ENCODE data around the gene GMDS. TPM values are rescaled to one million over a fixed set of nuclear protein-coding genes. Genes with fewer than 3 reads are reported as not detected.

Gene GMDS
- total and polyA plus RNA-seq, 4 donors: 7.3 to 28.3 (median 16.1) TPM

- peak; percentile 3 for ATAC-seq (ENCODE audit: insufficient read depth, low FRiP score)
- Histone ChIP-seq H3K9ac (ENCODE audit: insufficient read depth in 1 of 2, low read length in 2 of 2) (no peak overlapping the region), H3K27ac (ENCODE audit: low read depth in 1 of 2, low read length in 1 of 2) (peak overlapping the region; percentile 76 to 79), H3K4me3 (peak overlapping the region; percentile 55), H3K4me1 (ENCODE audit: control insufficient read depth in 5 of 5, insufficient read depth in 5 of 5, low read length in 5 of 5) (peaks cover 0 to 31% (median 7%) of the 10 kb centered on the region in 5 donors), H3K36me3 (ENCODE audit: control insufficient read depth in 4 of 4, insufficient read depth in 4 of 4, low read length in 4 of 4) (no peaks in the 10 kb centered on the region), H3K9me3 (ENCODE audit: control insufficient read depth in 4 of 4, insufficient read depth in 3 of 4, low read length in 3 of 4) (peaks cover 0 to 7% (median 0%) of the 10 kb centered on the region in 4 donors), H3K27me3 (ENCODE audit: control insufficient read depth in 3 of 3, insufficient read depth in 3 of 3, low read length in 2 of 3) (peaks cover 3 to 70% (median 65%) of the 10 kb centered on the region in 3 donors)
- peak in 1 of 3 donors; percentile 36 for DNase-seq
- TF ChIP-seq CTCF (IDR thresholded peaks at IDR 0.05; ENCODE audit: control extremely low read depth, extremely low read depth): no peak
- 2 to 3% methylated on average over 56 to 101 of the region's 101 CpGs for WGBS, 2 donors
Measured at GRCh38 chr6:1610497-1611321, 634.7 kb downstream of the GMDS start.

GRCh38 chr6:1609648-1610496 is 635.5 kb downstream of the GMDS start, which contains the start of gene FOXC1:
FOXC1 (plus strand) TSS chr6:1609915; CDS start chr6:1610446, 531 bp downstream.
- peak within 1 kb of the TSS; percentile 60 for H3K4me3 ChIP-seq
- no peak within 1 kb of the TSS for H3K9ac ChIP-seq (ENCODE audit: insufficient read depth in 1 of 2, low read length in 2 of 2)
- peak; percentile 89 for ATAC-seq (ENCODE audit: insufficient read depth, low FRiP score)
- H3K36me3 ChIP-seq (ENCODE audit: control insufficient read depth in 4 of 4, insufficient read depth in 4 of 4, low read length in 4 of 4): no peaks in the 10 kb centered on the region
- 0 to 1% methylated on average over 57 to 115 of the region's 115 CpGs for WGBS, 2 donors
- TF ChIP-seq CTCF (IDR thresholded peaks at IDR 0.05; ENCODE audit: control extremely low read depth, extremely low read depth): no peak
- peak within 1 kb of the TSS; percentile 79 for H3K27ac ChIP-seq (ENCODE audit: low read depth in 1 of 2, low read length in 1 of 2)
- H3K4me1 ChIP-seq (ENCODE audit: control insufficient read depth in 5 of 5, insufficient read depth in 5 of 5, low read length in 5 of 5): peaks cover 0 to 31% (median 7%) of the 10 kb centered on the region in 5 donors
- H3K9me3 ChIP-seq (ENCODE audit: control insufficient read depth in 4 of 4, insufficient read depth in 3 of 4, low read length in 3 of 4): peaks cover 0 to 5% (median 0%) of the 10 kb centered on the region in 4 donors
- H3K27me3 ChIP-seq (ENCODE audit: control insufficient read depth in 3 of 3, insufficient read depth in 3 of 3, low read length in 2 of 3): peaks cover 3 to 70% (median 67%) of the 10 kb centered on the region in 3 donors
- peak; percentile 82 to 87 (median 82) for DNase-seq

- DNase-seq: peak in 1 of 3 donors; percentile 56
- Histone ChIP-seq H3K9me3 (ENCODE audit: control insufficient read depth in 4 of 4, insufficient read depth in 3 of 4, low read length in 3 of 4) (peaks cover 0 to 3% (median 0%) of the 10 kb centered on the region in 4 donors), H3K27ac (ENCODE audit: low read depth in 1 of 2, low read length in 1 of 2) (peak overlapping the region; percentile 28 to 60), H3K27me3 (ENCODE audit: control insufficient read depth in 3 of 3, insufficient read depth in 3 of 3, low read length in 2 of 3) (peaks cover 3 to 70% (median 69%) of the 10 kb centered on the region in 3 donors), H3K9ac (ENCODE audit: insufficient read depth in 1 of 2, low read length in 2 of 2) (no peak overlapping the region), H3K4me3 (peak overlapping the region; percentile 24), H3K36me3 (ENCODE audit: control insufficient read depth in 4 of 4, insufficient read depth in 4 of 4, low read length in 4 of 4) (no peaks in the 10 kb centered on the region), H3K4me1 (ENCODE audit: control insufficient read depth in 5 of 5, insufficient read depth in 5 of 5, low read length in 5 of 5) (peaks cover 0 to 31% (median 7%) of the 10 kb centered on the region in 5 donors)
- ATAC-seq (ENCODE audit: insufficient read depth, low FRiP score): no peak
- no peak for TF ChIP-seq CTCF (IDR thresholded peaks at IDR 0.05; ENCODE audit: control extremely low read depth, extremely low read depth)
- 1 to 2% methylated on average over 50 to 58 of the region's 58 CpGs for WGBS, 2 donors
Measured at GRCh38 chr6:1609041-1609647, 636.3 kb downstream of the GMDS start.

Measured in lung (tissue), 12 donors.